ENCODE results near the gene TMEM272. TPM values are rescaled to one million over a fixed set of nuclear protein-coding genes. Genes with fewer than 3 reads are reported as not detected.

TMEM272 gene
- total RNA-seq, 3 donors from 2014 or later (not counting 1 experiment from before 2014, with no cell fraction given), result 0.08 TPM; not detected in 2

DNA sequence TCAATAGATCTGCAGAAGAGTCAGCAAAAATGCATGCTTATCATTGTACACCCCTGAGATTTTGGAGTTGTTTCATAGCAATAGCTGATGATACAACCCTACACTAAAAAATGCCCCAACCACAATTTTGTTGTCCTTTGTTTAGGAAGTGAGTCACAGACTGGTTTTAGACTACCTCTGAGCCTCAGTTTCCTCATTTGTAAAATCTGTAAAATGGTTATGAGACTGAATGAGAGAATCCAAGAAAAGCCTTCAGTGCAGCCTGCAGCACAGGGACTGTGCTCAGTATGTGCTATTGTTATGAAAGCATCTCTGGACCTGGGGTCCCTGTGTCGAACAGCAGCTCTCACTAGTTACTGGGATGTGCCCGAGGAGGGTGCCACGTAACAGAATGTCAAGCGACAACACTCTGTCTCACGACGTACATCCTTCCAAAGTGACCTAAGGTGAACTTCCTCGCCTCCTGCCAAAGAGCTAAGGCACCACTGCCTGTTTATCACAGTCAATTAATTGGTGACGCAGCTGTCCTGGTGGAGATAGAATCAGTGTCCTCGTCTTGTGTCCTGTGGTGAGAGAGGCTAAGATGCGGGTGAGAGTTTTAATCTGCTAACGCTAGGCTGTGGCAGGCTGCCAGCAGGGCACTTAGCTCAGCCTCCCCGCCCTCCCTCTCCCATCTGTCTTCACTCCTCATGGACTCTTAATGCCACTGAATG lies 59.1 kb downstream of the TMEM272 start:
- Mint-ChIP-seq H3K36me3 (no peaks in the 10 kb centered on the region), H3K4me1 (peaks cover 0 to 14% of the 10 kb centered on the region in 2 donors), H3K4me3 (no peak overlapping the region), H3K9me3 (no peaks in the 10 kb centered on the region), H3K27me3 (ENCODE audit: low read depth in 2 of 2) (no peaks in the 10 kb centered on the region), H3K27ac (peak overlapping the region in 1 of 2 donors; percentile 20)
- Histone ChIP-seq H3K27me3 (ENCODE audit: control insufficient read depth, insufficient read depth, low read length) (no peaks in the 10 kb centered on the region), H3K4me1 (ENCODE audit: control insufficient read depth, insufficient read depth, low read length) (no peaks in the 10 kb centered on the region), H3K9me3 (ENCODE audit: control insufficient read depth, insufficient read depth, low read length) (no peaks in the 10 kb centered on the region), H3K36me3 (ENCODE audit: control insufficient read depth, insufficient read depth, low read length) (no peaks in the 10 kb centered on the region), H3K27ac (ENCODE audit: low read length) (no peak overlapping the region), H3K4me3 (ENCODE audit: low read length) (no peak overlapping the region)
- ATAC-seq (peak; percentile 62 to 88 (median 76)), DNase-seq (no peak)
- TF ChIP-seq, protein P1, sequence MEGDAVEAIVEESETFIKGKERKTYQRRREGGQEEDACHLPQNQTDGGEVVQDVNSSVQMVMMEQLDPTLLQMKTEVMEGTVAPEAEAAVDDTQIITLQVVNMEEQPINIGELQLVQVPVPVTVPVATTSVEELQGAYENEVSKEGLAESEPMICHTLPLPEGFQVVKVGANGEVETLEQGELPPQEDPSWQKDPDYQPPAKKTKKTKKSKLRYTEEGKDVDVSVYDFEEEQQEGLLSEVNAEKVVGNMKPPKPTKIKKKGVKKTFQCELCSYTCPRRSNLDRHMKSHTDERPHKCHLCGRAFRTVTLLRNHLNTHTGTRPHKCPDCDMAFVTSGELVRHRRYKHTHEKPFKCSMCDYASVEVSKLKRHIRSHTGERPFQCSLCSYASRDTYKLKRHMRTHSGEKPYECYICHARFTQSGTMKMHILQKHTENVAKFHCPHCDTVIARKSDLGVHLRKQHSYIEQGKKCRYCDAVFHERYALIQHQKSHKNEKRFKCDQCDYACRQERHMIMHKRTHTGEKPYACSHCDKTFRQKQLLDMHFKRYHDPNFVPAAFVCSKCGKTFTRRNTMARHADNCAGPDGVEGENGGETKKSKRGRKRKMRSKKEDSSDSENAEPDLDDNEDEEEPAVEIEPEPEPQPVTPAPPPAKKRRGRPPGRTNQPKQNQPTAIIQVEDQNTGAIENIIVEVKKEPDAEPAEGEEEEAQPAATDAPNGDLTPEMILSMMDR (IDR thresholded peaks at IDR 0.05), result no peak
- intact Hi-C loops (cut with micrococcal nuclease), result loop anchor here (1.0 kb wide), 1 partner anchor 16 kb away; no protein-coding TSS in a partner anchor
- 75% methylated on average over 12 of the region's 12 CpGs for WGBS (ENCODE audit: insufficient coverage)

DNA sequence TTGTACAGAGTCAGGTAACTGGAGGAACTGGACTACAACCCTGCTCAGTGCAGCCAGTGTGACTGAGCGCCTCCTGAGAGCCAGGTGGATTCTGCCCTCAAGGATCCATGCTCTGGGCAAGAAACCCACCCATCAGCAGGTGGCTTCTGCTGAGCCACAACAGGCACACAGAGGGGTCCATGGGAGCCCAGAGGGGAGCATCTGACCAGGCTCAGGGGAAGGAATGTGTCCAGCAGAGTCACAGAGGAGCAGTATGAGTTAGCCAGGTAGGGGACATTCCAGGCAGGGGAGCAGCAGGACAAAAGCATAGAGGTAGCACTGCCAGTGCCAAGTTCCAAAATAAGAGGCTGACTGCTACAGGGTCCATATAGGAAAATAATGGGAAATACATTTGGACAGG lies 60.9 kb downstream of the TMEM272 start:
- Histone ChIP-seq H3K4me1 (ENCODE audit: control insufficient read depth, insufficient read depth, low read length) (no peaks in the 10 kb centered on the region), H3K36me3 (ENCODE audit: control insufficient read depth, insufficient read depth, low read length) (no peaks in the 10 kb centered on the region), H3K27me3 (ENCODE audit: control insufficient read depth, insufficient read depth, low read length) (no peaks in the 10 kb centered on the region), H3K4me3 (ENCODE audit: low read length) (no peak overlapping the region), H3K27ac (ENCODE audit: low read length) (no peak overlapping the region), H3K9me3 (ENCODE audit: control insufficient read depth, insufficient read depth, low read length) (no peaks in the 10 kb centered on the region)
- DNase-seq, result no peak
- no peak for ATAC-seq
- Mint-ChIP-seq H3K27ac (peak overlapping the region; percentile 34 to 45), H3K9me3 (no peaks in the 10 kb centered on the region), H3K27me3 (ENCODE audit: low read depth in 2 of 2) (no peaks in the 10 kb centered on the region), H3K4me1 (peaks cover 0 to 17% of the 10 kb centered on the region in 2 donors), H3K4me3 (no peak overlapping the region), H3K36me3 (no peaks in the 10 kb centered on the region)
- intact Hi-C loops (cut with micrococcal nuclease), result no loop called here
- 91% methylated on average over 1 of the region's 1 CpG for WGBS (ENCODE audit: insufficient coverage)
- TF ChIP-seq, protein P1 (IDR thresholded peaks at IDR 0.05), result no peak

DNA sequence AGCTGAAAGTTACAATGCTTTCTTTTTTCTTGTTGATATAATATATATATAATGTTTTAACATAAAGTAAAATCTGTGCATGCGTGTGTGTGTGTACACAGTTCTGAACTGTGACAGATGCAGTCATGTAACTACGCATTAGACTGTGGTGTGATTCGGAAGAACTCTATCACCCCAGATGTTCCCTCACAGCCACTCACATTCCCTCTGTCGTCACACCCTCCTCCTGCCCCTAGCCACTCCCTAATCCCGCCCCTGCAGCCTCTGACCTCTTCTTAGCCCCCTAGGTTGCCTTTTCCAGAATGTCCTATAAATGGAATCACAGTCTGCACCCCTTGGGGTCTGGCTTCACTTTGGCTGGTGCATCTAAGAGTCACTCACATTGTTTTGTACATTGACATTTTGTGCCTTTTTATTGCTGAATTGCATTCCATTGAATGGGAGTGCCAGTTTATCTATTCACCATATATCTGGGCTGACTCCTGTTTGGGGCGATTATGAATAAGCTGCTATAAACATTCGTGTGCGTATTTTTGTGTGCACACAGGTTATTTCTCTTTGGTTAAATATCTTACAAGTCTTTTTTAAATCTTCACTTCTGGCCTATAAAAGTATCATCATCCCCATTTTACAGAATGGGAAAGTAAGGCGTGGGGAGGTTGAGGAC lies 61.4 kb downstream of the TMEM272 start:
- intact Hi-C loops (cut with micrococcal nuclease), result no loop called here
- H3K4me3 ChIP-seq (ENCODE audit: low read length), result no peak overlapping the region
- no peaks in the 10 kb centered on the region for H3K27me3 ChIP-seq (ENCODE audit: control insufficient read depth, insufficient read depth, low read length)
- Mint-ChIP-seq H3K9me3 (no peaks in the 10 kb centered on the region), H3K27ac (peak overlapping the region; percentile 34 to 45), H3K36me3 (no peaks in the 10 kb centered on the region), H3K4me1 (peaks cover 0 to 17% of the 10 kb centered on the region in 2 donors), H3K27me3 (ENCODE audit: low read depth in 2 of 2) (no peaks in the 10 kb centered on the region), H3K4me3 (no peak overlapping the region)
- H3K36me3 ChIP-seq (ENCODE audit: control insufficient read depth, insufficient read depth, low read length), result no peaks in the 10 kb centered on the region
- no peak overlapping the region for H3K27ac ChIP-seq (ENCODE audit: low read length)
- 97% methylated on average over 8 of the region's 9 CpGs for WGBS (ENCODE audit: insufficient coverage)
- no peaks in the 10 kb centered on the region for H3K4me1 ChIP-seq (ENCODE audit: control insufficient read depth, insufficient read depth, low read length)
- ATAC-seq (no peak), DNase-seq (no peak)
- H3K9me3 ChIP-seq (ENCODE audit: control insufficient read depth, insufficient read depth, low read length), result no peaks in the 10 kb centered on the region
- TF ChIP-seq, protein P1 (IDR thresholded peaks at IDR 0.05), result no peak
